GM12872 (cell line): ENCODE measurements around the gene GPR132.

ENCODE experiments used
- TF ChIP-seq, protein P1 (sequence below): IDR thresholded peaks from 3 replicates; pipeline ENCODE4 v1.5.1; 2011; ENCODE audit warnings: low read depth, mild to moderate bottlenecking, low read length, moderate library complexity; ENCODE audit not compliant: insufficient read depth

GPR132 gene

DNA sequence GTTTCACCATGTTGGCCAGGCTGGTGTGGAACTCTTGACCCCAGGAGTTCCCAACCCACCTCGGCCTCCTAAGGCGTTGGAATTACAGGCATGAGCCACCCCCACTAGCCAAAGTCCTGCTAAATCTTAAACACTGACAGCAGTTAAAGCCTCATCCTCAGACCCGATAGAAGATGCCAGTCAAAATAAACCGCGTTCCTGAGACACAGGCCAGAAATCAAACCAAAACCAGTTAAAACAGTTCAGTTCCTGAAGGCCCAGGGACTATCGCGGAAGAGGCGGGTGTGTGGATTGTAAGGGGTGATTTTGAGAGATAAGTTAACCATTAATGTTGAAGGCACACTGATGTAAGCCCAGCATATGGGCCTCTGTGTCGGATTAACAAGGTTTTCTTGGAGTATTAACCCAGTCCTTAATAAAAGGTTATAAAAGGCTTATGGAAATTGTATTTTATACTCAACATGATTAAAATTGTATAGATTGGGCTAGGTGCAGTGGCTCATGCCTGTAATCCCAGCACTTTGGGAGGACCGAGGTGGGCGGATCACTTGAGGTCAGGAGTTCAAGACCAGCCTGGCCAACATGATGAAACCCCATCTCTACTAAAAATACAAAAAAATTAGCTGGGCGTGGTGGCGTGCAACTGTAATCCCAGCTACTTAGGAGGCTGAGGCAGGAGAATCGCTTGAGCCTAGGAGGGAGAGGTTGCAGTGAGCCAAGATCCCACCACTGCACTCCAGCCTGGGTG, 25.6 kb downstream of the GPR132 start:
- TF ChIP-seq, protein P1, sequence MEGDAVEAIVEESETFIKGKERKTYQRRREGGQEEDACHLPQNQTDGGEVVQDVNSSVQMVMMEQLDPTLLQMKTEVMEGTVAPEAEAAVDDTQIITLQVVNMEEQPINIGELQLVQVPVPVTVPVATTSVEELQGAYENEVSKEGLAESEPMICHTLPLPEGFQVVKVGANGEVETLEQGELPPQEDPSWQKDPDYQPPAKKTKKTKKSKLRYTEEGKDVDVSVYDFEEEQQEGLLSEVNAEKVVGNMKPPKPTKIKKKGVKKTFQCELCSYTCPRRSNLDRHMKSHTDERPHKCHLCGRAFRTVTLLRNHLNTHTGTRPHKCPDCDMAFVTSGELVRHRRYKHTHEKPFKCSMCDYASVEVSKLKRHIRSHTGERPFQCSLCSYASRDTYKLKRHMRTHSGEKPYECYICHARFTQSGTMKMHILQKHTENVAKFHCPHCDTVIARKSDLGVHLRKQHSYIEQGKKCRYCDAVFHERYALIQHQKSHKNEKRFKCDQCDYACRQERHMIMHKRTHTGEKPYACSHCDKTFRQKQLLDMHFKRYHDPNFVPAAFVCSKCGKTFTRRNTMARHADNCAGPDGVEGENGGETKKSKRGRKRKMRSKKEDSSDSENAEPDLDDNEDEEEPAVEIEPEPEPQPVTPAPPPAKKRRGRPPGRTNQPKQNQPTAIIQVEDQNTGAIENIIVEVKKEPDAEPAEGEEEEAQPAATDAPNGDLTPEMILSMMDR = no peak

GRCh38 chr14:105034315-105035039, 30.8 kb downstream of the GPR132 start:
- TF ChIP-seq, protein P1 = no peak

DNA sequence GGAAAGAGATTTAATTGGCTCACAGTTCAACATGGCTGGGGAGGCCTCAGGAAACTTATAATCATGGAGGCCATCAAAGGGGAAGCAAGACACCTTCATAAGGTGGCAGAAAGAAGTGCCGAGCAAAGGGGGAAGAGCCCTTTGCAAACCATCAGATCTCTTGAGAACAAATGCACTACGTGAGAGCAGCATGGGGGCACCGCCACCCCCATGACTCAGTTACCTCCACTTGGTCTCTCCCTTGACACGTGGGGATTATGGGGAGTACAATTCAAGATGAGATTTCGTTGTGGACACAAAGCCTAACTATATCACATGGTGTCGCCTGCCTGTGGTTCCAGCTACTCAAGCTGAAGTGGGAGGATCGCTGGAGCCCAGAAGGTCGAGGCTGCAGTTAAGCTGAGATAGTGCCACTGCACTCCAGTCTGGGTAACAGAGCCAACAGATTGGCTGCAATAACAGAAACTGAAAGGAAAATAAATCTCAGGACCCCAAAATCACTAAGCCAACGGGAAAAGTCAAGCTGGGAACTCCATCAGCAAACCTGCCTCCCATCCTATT, 34.3 kb downstream of the GPR132 start:
- TF ChIP-seq, protein P1 = no peak

DNA sequence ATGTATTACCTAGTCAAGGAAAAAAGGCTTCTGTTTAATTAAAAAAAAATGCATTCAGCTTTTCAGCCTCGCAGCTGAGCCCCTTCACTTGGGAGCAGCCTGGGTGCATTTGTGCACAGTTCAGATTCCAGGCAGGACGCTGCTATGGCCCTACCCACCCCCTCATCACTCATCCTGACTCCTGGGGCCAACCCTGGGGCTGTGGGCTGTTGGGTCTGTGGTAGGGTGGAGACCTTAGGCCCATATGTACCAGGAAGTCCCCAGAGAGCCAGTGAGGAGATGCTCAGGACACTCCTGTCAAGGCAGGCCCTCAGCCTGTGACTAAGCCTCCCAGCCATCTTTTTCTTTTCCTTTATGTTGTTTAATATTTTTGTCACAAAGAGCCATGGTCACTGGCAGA, 35.0 kb downstream of the GPR132 start:
- TF ChIP-seq, protein P1 = no peak

- TF ChIP-seq, protein P1 = no peak
These were observed 35.8 kb downstream of the GPR132 start for GRCh38 chr14:105029402-105029801.

GRCh38 chr14:105028251-105028927, 36.8 kb downstream of the GPR132 start:
- TF ChIP-seq, protein P1 = no peak

- TF ChIP-seq, protein P1 = no peak
These were observed 38.2 kb downstream of the GPR132 start for GRCh38 chr14:105026802-105027563.
